ENCODE data around the gene TAT.

GRCh38 chr16:71623597-71623996, 46.7 kb upstream of the TAT start:
- no peak for TF ChIP-seq POLR2A (IDR thresholded peaks at IDR 0.05)
- no peak for TF ChIP-seq CTCF (IDR thresholded peaks at IDR 0.05)
